HepG2 (cell line): ENCODE measurements around the gene MUTYH.

Experiments used
- CTCF ChIP-seq: sonication (generic); formaldehyde crosslinking; IDR thresholded peaks from 2 replicates; pipeline ENCODE4 v1.5.0; 2020; ENCODE audit warnings: mild to moderate bottlenecking, missing genetic modification reagents, moderate library complexity
- FOXM1 ChIP-seq: sonication (generic); formaldehyde crosslinking; IDR thresholded peaks from 2 replicates; pipeline ENCODE4 v1.5.0; 2020; ENCODE audit warnings: missing genetic modification reagents
- HOXA7 ChIP-seq: sonication (generic); formaldehyde crosslinking; IDR thresholded peaks from 2 replicates; pipeline ENCODE4 v1.8.1; 2022; ENCODE audit warnings: mild to moderate bottlenecking, missing genetic modification reagents, moderate library complexity
- HOXD1 ChIP-seq: sonication (generic); formaldehyde crosslinking; IDR thresholded peaks from 2 replicates; pipeline ENCODE4 v1.5.0; 2020; ENCODE audit warnings: missing genetic modification reagents
- MYNN ChIP-seq: sonication (generic); formaldehyde crosslinking; IDR thresholded peaks from 2 replicates; pipeline ENCODE4 v1.4.0; 2020; ENCODE audit warnings: mild to moderate bottlenecking, low read depth, missing genetic modification reagents
- POLR2A ChIP-seq, 2 experiments: IDR thresholded peaks; 2 replicates each; pipeline ENCODE4 v1.6.1; 2011; ENCODE audit warnings: low read depth in 2 of 2, low read length in 2 of 2, mild to moderate bottlenecking in 1 of 2, moderate library complexity in 1 of 2; ENCODE audit not compliant: insufficient read depth in 1 of 2
- SNAPC5 ChIP-seq: sonication (generic); formaldehyde crosslinking; IDR thresholded peaks from 2 replicates; pipeline ENCODE4 v1.8.1; 2023; ENCODE audit warnings: mild to moderate bottlenecking, missing genetic modification reagents, borderline replicate concordance
- SUZ12 ChIP-seq: fragments of 150-350 bp; IDR thresholded peaks from 2 replicates; pipeline ENCODE4 v1.6.1; 2014; ENCODE audit warnings: low read depth, low read length
- ZNF335 ChIP-seq: sonication (generic); formaldehyde crosslinking; IDR thresholded peaks from 2 replicates; pipeline ENCODE4 v1.4.0; 2020; ENCODE audit warnings: missing genetic modification reagents

- no peak for TF ChIP-seq FOXM1 (CRISPR knock-in tag)
- no peak for TF ChIP-seq CTCF (CRISPR knock-in tag)
- TF ChIP-seq SUZ12: no peak
- TF ChIP-seq HOXD1: no peak
- TF ChIP-seq HOXA7 (CRISPR knock-in tag): no peak
- TF ChIP-seq MYNN (CRISPR knock-in tag): no peak
- TF ChIP-seq SNAPC5 (CRISPR knock-in tag): no peak
- no peak for TF ChIP-seq ZNF335 (CRISPR knock-in tag)
- TF ChIP-seq POLR2A (IDR thresholded peaks at IDR 0.05; ENCODE audit: insufficient read depth in 1 of 2, low read depth in 2 of 2, low read length in 2 of 2): no peak
These were observed 46.0 kb upstream of the MUTYH start for GRCh38 chr1:45386219-45386618.
